ENCODE measurements around the gene HDAC5.
"Not testable (repeated sequence)": the region's sequence is repeated elsewhere in the genome, so short reads cannot be mapped to it uniquely, and the experiment has no call there.

HDAC5 gene

DNA sequence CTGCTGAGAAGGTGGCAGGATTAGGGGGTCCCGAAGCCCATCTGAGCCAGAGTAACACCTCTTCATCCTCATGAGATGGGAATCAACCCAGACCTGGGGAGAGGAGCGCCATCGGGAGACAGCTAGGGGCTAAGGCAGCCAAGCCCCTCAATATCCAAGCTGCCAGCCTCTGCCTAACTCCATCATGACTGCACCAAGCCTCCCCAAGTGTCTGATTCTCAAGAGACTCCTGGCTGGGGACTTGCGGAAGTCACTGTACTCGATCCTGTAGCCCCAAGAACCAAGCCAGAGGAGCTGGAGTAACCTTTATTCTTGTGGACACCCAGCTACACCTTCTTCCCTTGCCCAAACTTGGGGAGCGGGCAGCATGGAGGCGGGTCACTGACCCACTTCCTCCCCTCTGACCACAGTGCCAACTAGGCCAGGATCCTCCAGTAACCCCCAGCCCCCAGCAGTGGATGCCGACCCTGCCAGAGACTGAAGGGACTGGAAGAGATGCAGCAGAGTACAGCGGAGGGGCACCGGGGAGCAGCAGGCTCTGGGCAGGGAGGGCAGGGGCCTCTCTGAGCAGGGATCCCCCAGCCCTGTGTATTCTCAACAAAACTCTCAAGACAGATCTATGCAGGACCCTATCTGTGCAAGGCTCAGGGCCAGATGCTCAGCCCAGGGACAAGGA lies 13.3 kb downstream of the HDAC5 start:
- no peak for DNase-seq

GRCh38 chr17:44109312-44109630 lies 14.2 kb downstream of the HDAC5 start:
- DNase-seq = no peak

GRCh38 chr17:44108440-44109311 lies 14.8 kb downstream of the HDAC5 start:
- no peak for DNase-seq

DNA sequence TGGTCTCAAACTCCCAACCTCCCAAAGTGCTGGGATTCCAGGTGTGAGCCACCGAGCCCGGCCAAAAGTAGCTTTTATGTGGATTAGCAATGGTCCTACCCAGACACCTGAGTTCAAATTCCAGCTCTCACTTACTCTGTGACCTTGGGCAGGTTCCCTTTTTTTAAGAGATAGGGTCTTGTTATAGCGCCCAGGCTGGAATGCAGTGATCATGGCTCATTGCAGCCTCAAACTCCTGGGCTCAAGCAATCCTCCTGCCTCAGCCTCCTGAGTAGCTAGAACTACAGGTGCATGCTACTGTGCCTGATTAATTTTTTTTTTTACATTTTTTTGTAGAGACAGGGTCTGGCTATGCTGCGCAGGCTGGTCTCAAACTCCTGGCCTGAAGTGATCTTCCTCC lies 16.6 kb downstream of the HDAC5 start:
- DNase-seq = no peak

GRCh38 chr17:44105941-44106340 lies 17.5 kb downstream of the HDAC5 start:
- DNase-seq = no peak

- no peak for DNase-seq
These were observed 18.0 kb downstream of the HDAC5 start for GRCh38 chr17:44105483-44105882.

GRCh38 chr17:44102849-44103622 lies 20.4 kb downstream of the HDAC5 start:
- no peak for DNase-seq

DNA sequence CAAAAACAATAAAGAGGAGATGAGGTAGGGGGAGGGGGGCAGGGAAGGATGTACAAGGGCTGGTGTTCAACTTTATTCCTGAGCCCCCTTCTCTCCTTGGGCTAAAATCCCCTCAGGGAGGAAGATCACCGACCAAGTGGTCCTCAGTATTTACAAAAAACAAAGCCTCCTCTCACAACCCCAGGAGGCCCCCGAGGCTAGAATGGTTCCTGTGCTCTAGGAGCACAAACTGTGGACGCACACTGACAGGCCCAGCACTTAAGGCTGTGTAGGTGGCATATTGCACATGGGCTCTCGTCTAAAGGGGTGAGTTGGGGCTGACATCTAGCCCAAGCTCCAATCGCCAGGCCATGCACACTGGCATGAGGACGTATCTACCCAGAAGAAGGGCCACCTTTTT lies 21.6 kb downstream of the HDAC5 start:
- not testable (repeated sequence) for DNase-seq

- no peak for DNase-seq
These were observed 26.1 kb downstream of the HDAC5 start for GRCh38 chr17:44097110-44097958.

DNA sequence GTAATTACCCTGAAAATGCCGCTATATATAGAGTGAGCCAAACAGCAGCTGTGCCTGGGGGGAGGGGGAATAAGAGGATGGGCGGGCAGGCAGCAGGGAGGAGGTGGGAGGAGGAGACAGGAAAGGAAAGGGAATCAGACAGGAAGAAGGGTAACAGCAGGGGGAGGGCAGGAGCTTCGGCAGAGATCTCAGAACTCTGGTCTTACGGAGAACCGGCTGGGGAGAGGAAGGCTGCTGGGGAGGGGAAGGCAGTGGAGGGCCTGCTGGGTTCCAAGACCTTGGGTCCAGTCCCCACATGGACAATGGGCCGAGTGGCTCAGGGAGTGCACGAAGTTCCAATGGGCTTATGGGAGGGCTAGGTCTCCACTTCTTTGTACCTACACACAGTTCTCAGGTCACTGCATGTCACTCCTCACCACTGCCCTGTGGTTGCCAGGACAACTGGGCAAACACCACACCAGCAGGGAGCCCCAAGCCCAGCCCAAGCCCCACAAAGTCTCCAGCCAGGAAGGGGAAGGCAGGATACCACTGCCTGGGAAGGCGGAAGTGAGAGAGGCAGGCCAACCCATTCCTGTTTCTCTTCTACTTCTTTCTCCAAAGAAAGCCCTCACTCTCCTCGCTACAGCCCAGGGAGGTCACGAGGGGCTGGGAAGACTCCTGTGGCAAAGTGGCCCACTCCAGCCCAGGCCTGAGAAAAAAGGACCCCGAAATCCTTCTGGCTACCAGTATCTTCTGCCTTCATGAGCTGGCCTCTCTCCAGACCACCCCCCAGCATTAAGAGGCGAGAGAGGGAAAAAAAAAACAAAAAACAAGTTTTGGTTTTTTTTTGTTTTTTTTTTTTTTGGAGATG lies 27.6 kb downstream of the HDAC5 start:
- peak; percentile 51 to 91 for DNase-seq

DNA sequence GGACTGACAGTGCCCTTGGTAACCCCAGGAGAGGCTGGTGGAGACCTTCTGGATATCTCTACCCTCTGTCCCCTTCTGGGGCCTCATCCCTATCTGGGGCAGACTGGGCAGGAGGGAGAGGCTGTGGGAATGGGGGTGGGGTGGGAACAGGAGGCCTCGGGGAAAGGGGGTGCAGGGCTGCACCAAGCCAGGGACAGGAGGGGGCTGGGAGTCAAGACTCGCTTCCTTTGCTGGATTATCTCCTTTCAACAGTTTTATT lies 28.1 kb downstream of the HDAC5 start:
- no peak for DNase-seq

DNA sequence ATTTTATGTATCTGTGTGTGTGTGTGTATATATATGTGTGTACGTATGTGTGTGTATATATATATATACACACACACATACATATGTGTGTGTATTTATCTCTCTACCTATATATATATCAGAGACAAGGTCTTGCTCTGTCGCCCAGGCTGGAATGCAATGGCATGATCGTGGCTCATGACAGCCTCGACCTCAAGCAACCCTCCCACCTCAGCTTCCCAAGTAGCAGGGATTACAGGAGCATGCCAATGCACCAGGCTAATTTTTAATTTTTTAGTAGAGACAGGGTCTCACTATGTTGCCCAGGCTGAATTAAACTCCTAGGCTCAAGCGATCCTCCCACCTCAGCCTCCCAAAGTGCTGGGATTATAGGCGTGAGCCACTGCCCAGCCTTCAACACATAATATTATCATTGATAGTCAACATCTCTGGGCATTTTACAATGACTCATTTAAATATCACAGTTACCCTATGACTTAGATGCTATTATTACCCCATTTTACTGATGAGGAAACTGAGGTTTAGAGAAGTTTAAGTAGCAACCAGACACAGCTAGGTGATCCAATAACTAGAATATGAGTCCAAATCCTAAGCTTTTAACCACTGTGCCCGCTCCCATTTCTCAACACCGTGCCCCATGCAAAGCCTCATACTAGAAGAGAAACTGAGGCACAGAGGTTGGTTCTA lies 28.6 kb downstream of the HDAC5 start:
- DNase-seq = no peak

GRCh38 chr17:44093231-44093900 lies 30.1 kb downstream of the HDAC5 start:
- DNase-seq = no peak

DNA sequence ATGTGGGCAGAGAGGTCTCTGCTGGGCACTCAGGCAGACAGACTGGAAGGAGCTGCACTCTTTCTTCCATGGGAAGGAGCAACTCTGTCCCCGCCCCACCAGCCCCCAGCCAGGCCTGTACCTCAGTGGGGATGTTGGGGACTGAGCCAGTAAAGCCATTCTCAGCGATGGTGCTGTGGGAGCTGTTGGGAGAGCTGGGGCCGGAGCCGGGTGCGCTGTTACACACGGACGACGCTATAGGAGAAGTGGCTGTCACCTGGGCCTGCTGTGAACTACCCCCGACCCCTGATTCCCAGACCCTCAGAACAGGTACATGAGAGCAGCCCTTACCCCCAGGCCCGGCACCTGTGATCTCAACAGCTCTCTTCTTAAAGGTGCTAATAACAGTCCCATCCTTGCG lies 31.4 kb downstream of the HDAC5 start:
- DNase-seq = no peak

- DNase-seq = no peak
These were observed 32.0 kb downstream of the HDAC5 start for GRCh38 chr17:44091200-44091997.

DNA sequence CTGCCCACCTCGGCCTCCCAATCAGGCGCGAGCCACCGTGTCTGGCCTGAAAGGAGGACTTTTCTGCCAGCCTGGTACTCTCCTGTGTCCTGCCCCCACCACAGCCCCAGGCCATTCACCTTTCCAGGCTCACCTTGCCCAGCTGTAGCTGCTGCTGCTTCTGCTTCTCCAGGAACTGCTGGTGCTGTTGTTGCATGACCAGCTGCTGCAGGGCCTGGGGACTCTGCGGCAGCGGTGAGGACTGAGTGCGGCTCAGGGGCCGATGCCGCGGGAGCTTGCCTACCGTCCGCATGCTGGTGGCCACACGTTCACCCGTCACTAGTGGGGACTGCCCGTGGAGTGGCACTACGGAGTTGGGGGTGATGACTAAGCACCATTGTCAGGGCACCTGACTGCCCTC lies 35.2 kb downstream of the HDAC5 start:
- DNase-seq = no peak

DNA sequence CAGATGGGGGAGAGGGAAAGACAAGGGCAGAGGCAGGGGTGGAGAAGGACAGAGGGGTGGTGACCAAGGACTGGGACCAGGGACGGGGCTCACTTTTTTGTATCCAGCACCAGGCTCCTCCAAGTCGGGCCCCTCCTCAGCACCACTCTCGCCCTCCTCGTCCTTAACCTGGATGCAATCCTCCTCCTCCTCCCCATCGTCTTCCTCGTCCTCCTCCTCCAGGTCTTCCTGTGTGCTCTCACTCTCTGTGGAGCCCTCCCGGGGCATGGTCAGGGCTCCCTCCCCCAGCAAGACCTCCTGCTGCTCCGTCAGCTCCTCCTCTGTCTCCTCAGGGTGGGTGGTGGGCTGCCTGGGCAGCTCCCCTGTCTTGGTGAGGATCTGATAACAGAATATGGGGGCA lies 36.1 kb downstream of the HDAC5 start:
- no peak for DNase-seq

GRCh38 chr17:44086364-44087311 lies 36.8 kb downstream of the HDAC5 start:
- peak in 1 of 2 donors; percentile 48 for DNase-seq

GRCh38 chr17:44085908-44086307 lies 37.5 kb downstream of the HDAC5 start:
- no peak for DNase-seq

All from bone marrow (tissue), 2 donors.